Endometrial microvascular endothelial cells (primary cell): ENCODE results near the gene IBTK. TPM values are rescaled to one million over a fixed set of nuclear protein-coding genes. Genes with fewer than 3 reads are reported as not detected.
"Not testable (repeated sequence)": the region's sequence is repeated elsewhere in the genome, so short reads cannot be mapped to it uniquely, and the experiment has no call there.

Experiments
- in situ Hi-C: cut with HindIII; loops from 2 replicates; pipeline ENCODE4 v1.10.0; 2017; ENCODE audit warnings: low sequenced_read_pairs, low pct_unique_long_range_greater_than_20kb; ENCODE audit errors: inconsistent ontology term
- total RNA-seq: library from RNA; depleted of rRNA; stranded (reverse); fragments of >200 nt; gene quantifications from one replicate; pipeline ENCODE4 v1.2.3, GENCODE V29; 2015; ENCODE audit errors: inconsistent ontology term

The IBTK gene
- total RNA-seq, 1 donor from 2014 or later, result 30.0 TPM

DNA sequence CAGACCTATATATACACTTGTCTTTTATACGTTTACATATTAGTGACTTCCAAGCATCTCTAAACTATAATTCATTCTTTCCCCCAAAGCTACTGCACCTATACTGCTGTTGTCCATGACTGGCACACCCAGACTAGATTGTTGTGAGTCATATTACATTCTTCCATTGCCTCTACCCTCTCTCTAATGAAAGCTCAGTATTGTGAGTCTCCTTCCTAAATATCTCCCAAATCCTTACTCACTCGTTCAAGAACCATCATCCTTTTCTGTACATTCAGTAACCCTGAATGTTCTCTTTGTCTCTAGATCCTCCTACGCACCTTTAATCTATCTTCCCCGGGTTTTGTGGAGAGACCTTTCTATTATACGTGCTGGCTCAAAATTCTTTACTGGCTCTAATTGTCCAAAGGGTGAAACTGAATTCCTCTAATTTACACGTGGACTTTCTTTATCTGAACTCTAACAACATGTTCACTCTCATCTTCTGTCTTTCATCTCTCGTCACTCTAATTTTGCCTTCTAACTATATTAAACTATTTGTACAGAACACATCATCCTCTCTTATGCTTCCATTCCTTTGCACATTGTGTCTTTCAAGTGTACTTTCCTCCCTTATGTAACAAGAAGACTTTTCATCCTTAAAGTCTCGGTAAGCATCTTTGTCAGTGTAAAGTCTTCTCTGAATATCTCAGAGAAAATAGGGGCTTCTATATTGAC lies 109.3 kb downstream of the IBTK start:
- in situ Hi-C loops, result no loop called here

DNA sequence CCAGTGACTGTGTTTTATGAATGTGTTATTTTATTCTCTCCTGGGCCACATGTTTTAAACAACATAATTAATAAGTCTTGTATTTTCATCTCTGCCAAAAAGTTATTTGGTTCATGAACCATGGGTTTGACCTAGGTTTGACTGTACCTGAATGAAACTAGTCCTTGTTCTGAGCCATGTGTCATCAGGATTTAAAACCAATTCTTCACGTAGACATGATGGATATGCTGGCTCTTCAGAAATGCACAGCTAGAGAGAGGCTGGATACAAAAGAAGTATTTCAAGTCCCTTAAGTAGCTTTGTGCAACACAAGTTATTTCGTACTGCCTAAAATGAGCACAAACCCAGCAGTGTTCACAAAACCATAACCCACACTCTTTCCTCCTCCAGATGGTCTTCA lies 116.1 kb downstream of the IBTK start:
- in situ Hi-C loops, result no loop called here

GRCh38 chr6:82129797-82130196 lies 117.7 kb downstream of the IBTK start:
- in situ Hi-C loops, result no loop called here

DNA sequence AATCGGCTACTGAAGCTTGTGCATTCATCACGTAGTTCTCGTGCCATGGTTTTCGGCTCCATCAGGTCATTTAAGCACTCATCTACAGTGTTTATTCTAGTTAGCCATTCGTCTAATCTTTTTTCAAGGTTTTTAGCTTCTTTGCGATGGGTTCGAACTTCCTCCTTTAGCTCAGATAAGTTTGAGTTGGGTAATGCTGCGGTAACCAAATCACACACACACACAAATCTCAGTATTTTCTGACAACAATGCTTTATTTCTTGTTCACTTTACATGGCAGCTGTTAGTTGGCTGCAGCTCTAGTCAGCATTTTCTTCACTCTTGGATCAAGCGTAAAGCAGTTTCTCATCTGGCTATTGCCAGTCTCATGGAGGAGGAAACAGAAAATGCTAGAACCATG lies 118.6 kb downstream of the IBTK start:
- in situ Hi-C loops, result not testable (repeated sequence)

GRCh38 chr6:82123632-82124031 lies 123.9 kb downstream of the IBTK start:
- in situ Hi-C loops, result no loop called here

Other genes starting within 250 kb of the IBTK start
- 11.1 TPM for gene TPBG, start 116.1 kb upstream of the IBTK start, total RNA-seq